HepG2 (cell line): Measurements from ENCODE around the gene SSNA1. TPM values are rescaled to one million over a fixed set of nuclear protein-coding genes. Genes with fewer than 3 reads are reported as not detected.

Source experiments
- ATAC-seq: fragments of 200-7000 bp; cut with Tn5 transposase; 3 replicates; pipeline ENCODE4 v1.9.1; 2020; ENCODE audit warnings: mild to moderate bottlenecking, moderate library complexity
- BruUV-seq: library from RNA; stranded (reverse); fragments of 400-500 nt; replicated peaks from 2 replicates; lab custom pipeline; 2021; lab: Mats Ljungman, UMichigan
- CTCF ChIA-PET: fragments of 300-600 bp; formaldehyde crosslinking; extraction: SDS; loops from one replicate; lab custom pipeline; 2021; ENCODE audit warnings: low total read pairs, inconsistent platforms, low intra/inter-chr PET ratio; lab: Yijun Ruan, JAX
- POLR2A ChIA-PET: fragments of 350-600 bp; sonication (Branson Sonifier 250); formaldehyde crosslinking; loops from one replicate; lab custom pipeline; 2020; ENCODE audit warnings: antibody characterized with exemption, inconsistent platforms; lab: Yijun Ruan, JAX
- DNase-seq: peaks from one replicate; pipeline ENCODE4 v3.0.0-alpha.2; 2015; ENCODE audit warnings: low spot score
- FAIRE-seq: peaks from 3 replicates; lab custom pipeline; 2011; peaks lifted over from hg19 to GRCh38; lab: Jason Lieb, UNC
- H2AFZ ChIP-seq: one replicate; pipeline ENCODE4 v1.6.1; 2011; ENCODE audit warnings: low read length, inconsistent platforms
- H3K27ac ChIP-seq: fragments of 300-600 bp; 3 replicates; pipeline ENCODE4 v1.8.0; 2011; ENCODE audit warnings: mixed run types, mild to moderate bottlenecking, mixed read lengths, low read length, inconsistent platforms; ENCODE audit not compliant: insufficient read depth; ENCODE audit errors: extremely low read length
- H3K27me3 ChIP-seq, 2 experiments: fragments of 200-600 bp in 1 of 2; 2 replicates in 1 of 2; 3 replicates in 1 of 2; pipeline versions ENCODE4 v1.6.0 to v1.8.0; 2011; ENCODE audit warnings: low read length in 2 of 2, mild to moderate bottlenecking in 2 of 2, moderate library complexity in 2 of 2, inconsistent platforms in 1 of 2; ENCODE audit not compliant: insufficient read depth in 2 of 2, control insufficient read depth in 1 of 2
- H3K36me3 ChIP-seq, 2 experiments: fragments of 200-600 bp in 1 of 2; replicated peaks in 1 of 2; 2 replicates in 1 of 2; 3 replicates in 1 of 2; pipeline versions ENCODE4 v1.5.1 to v1.8.0; 2011; ENCODE audit warnings: low read length in 2 of 2, inconsistent platforms in 1 of 2; ENCODE audit not compliant: insufficient read depth in 2 of 2, control insufficient read depth in 1 of 2
- H3K4me1 ChIP-seq: 2 replicates; pipeline ENCODE4 v1.5.1; 2012; ENCODE audit warnings: low read length, inconsistent platforms; ENCODE audit not compliant: insufficient read depth
- H3K4me2 ChIP-seq: 2 replicates; pipeline ENCODE4 v1.6.0; 2011; ENCODE audit warnings: low read depth, low read length, inconsistent platforms
- H3K4me3 ChIP-seq, 3 experiments: fragments of 200-600 bp in 1 of 3; sonication (generic), shearing (Covaris generic) in 1 of 3; replicated peaks in 1 of 3; 2 replicates each; pipeline ENCODE4 v1.5.1; 2011 to 2016; ENCODE audit warnings: low read length in 3 of 3, inconsistent platforms in 2 of 3, low read depth in 2 of 3, mild to moderate bottlenecking in 2 of 3, control low read depth in 1 of 3, mixed read lengths in 1 of 3; ENCODE audit not compliant: insufficient read depth in 1 of 3
- H3K79me2 ChIP-seq: one replicate; pipeline ENCODE4 v1.6.1; 2011; ENCODE audit warnings: low read length, inconsistent platforms; ENCODE audit not compliant: insufficient read depth
- H3K9ac ChIP-seq: 2 replicates; pipeline ENCODE4 v1.6.0; 2011; ENCODE audit warnings: mild to moderate bottlenecking, low read depth, low read length, inconsistent platforms; ENCODE audit not compliant: insufficient read depth
- H3K9me3 ChIP-seq: 2 replicates; pipeline ENCODE4 v1.5.1; 2012; ENCODE audit warnings: mild to moderate bottlenecking, low read length
- H4K20me1 ChIP-seq: 2 replicates; pipeline ENCODE4 v1.6.0; 2011; ENCODE audit warnings: inconsistent platforms, mild to moderate bottlenecking, low read length, moderate library complexity; ENCODE audit not compliant: insufficient read depth
- JUNB ChIP-seq: sonication (generic); formaldehyde crosslinking; IDR thresholded peaks from 2 replicates; pipeline ENCODE4 v1.8.0; 2022; ENCODE audit warnings: missing genetic modification reagents, mild to moderate bottlenecking, borderline replicate concordance
- POLR2A ChIP-seq, 2 experiments: IDR thresholded peaks; 2 replicates each; pipeline ENCODE4 v1.6.1; 2011; ENCODE audit warnings: low read depth in 2 of 2, low read length in 2 of 2, mild to moderate bottlenecking in 1 of 2, moderate library complexity in 1 of 2; ENCODE audit not compliant: insufficient read depth in 1 of 2
- POLR2AphosphoS5 ChIP-seq: IDR thresholded peaks from 2 replicates; pipeline ENCODE4 v1.6.1; 2012; ENCODE audit warnings: low read depth, low read length
- SNAPC2 ChIP-seq: sonication (generic); formaldehyde crosslinking; IDR thresholded peaks from 2 replicates; pipeline ENCODE4 v1.8.1; 2022; ENCODE audit warnings: mild to moderate bottlenecking, missing genetic modification reagents
- SP1 ChIP-seq, 2 experiments: fragments of 450-650 bp in 1 of 2; sonication (generic) in 1 of 2; formaldehyde crosslinking in 1 of 2; IDR thresholded peaks; 2 replicates each; pipeline versions ENCODE4 v1.4.0 to v1.6.1; 2016 to 2020; ENCODE audit warnings: missing genetic modification reagents in 1 of 2
- ZBTB20 ChIP-seq: sonication (generic); formaldehyde crosslinking; IDR thresholded peaks from 2 replicates; pipeline ENCODE4 v1.8.1; 2023; ENCODE audit warnings: missing genetic modification reagents, low read depth, mild to moderate bottlenecking, borderline replicate concordance
- ZNF138 ChIP-seq: sonication (generic); formaldehyde crosslinking; IDR thresholded peaks from 2 replicates; pipeline ENCODE4 v1.5.0; 2020; ENCODE audit warnings: mild to moderate bottlenecking, low read depth, missing genetic modification reagents
- ZNF703 ChIP-seq: sonication (generic); formaldehyde crosslinking; IDR thresholded peaks from 2 replicates; pipeline ENCODE4 v1.5.1; 2020; ENCODE audit warnings: missing genetic modification reagents, mild to moderate bottlenecking, moderate library complexity, borderline replicate concordance
- WGBS: methylation state at CpG from one replicate; pipeline ENCODE4 v1.1.6; 2017; ENCODE audit warnings: low lambda C conversion rate; 5-methylcytosine and 5-hydroxymethylcytosine counted together
- in situ Hi-C: cut with HindIII; loops from 2 replicates; pipeline ENCODE4 v1.10.0; 2017; ENCODE audit warnings: low pct_unique_long_range_greater_than_20kb; ENCODE audit not compliant: extremely low pct_ligation_motif_present
- intact Hi-C: fragments of 100-400 bp; cut with micrococcal nuclease; formaldehyde crosslinking; loops from one replicate; pipeline ENCODE4 v1.10.0; 2022; ENCODE audit not compliant: unreplicated experiment
- polyA plus RNA-seq, 8 experiments: library from polyadenylated mRNA; depleted of rRNA in 3 of 8; stranded (reverse) in 7 of 8; unstranded in 1 of 8; fragments of >200 nt; fragmentation: Illumina TruSeq in 4 of 8; extraction: Trizol in 4 of 8; gene quantifications; 2 replicates each; pipeline versions ENCODE4 v1.2.1 to v1.2.3, GENCODE V29; 2011 to 2016; ENCODE audit warnings: low read depth in 4 of 8, missing spikeins in 1 of 8, mixed read lengths in 1 of 8; ENCODE audit not compliant: insufficient read depth in 1 of 8
- total RNA-seq, 5 experiments: library from RNA; depleted of rRNA; stranded (reverse); fragments of >200 nt; fragmentation: Illumina TruSeq; extraction: Trizol; gene quantifications; 2 replicates each; pipeline ENCODE4 v1.2.3, GENCODE V29; 2016; ENCODE audit warnings: low read depth in 1 of 5
- TF ChIP-seq, protein P1 (sequence below): sonication (generic); formaldehyde crosslinking; IDR thresholded peaks from 2 replicates; pipeline ENCODE4 v1.9.0; 2022; ENCODE audit warnings: missing genetic modification reagents, mild to moderate bottlenecking, borderline replicate concordance
- TF ChIP-seq, protein P2 (sequence below): sonication (generic); formaldehyde crosslinking; IDR thresholded peaks from 2 replicates; pipeline ENCODE4 v1.4.0; 2020; ENCODE audit warnings: missing genetic modification reagents
- TF ChIP-seq, protein P3 (sequence below): IDR thresholded peaks from 2 replicates; pipeline ENCODE4 v1.6.1; 2018; ENCODE audit warnings: missing genetic modification reagents, mild to moderate bottlenecking, missing compliant biosample characterization

Gene SSNA1
- total and polyA plus RNA-seq, 2 of the 13 experiments (the other 11 are each of a cell fraction or from before 2014, with no cell fraction given) = 35.9 to 49.4 TPM

DNA sequence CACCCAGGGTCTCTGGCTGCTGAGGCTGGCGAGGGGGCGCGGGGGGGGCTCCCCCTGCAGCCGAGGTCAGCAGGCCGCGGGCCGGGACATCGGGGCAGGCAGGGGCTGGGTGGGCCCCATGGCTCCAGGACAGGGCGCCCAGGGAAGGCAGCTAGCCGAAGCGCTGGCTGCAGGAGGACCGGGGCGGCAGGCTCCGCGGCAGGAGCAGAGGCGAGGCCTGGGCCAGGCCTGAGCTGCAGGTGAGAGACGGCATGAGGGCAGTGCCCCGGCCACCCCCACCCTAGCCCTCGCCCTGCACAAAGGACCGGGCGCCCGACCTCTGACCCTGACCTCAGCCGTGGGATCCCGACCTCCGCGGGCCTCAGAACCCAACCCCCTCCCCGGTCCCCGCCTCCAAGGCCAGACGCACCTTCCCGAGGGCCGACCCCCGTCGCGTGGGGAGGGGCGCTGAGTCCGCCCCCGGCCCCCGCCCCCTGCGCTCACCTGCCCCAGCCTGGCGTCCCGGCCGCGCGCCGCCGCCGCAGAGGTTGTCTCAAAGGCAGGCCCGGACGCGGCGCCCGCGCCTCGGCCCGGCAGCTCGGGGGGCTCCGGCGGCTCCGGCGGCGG is 33.1 kb downstream of the SSNA1 start (continued):
- TF ChIP-seq, protein P1, sequence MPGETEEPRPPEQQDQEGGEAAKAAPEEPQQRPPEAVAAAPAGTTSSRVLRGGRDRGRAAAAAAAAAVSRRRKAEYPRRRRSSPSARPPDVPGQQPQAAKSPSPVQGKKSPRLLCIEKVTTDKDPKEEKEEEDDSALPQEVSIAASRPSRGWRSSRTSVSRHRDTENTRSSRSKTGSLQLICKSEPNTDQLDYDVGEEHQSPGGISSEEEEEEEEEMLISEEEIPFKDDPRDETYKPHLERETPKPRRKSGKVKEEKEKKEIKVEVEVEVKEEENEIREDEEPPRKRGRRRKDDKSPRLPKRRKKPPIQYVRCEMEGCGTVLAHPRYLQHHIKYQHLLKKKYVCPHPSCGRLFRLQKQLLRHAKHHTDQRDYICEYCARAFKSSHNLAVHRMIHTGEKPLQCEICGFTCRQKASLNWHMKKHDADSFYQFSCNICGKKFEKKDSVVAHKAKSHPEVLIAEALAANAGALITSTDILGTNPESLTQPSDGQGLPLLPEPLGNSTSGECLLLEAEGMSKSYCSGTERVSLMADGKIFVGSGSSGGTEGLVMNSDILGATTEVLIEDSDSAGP (CRISPR knock-in tag) = no peak
- TF ChIP-seq POLR2AphosphoS5 (no peak), SP1 (IDR thresholded peaks at IDR 0.05) (no peak), SP1 (CRISPR knock-in tag; IDR thresholded peaks at IDR 0.05) (no peak), ZBTB20 (no peak)

DNA sequence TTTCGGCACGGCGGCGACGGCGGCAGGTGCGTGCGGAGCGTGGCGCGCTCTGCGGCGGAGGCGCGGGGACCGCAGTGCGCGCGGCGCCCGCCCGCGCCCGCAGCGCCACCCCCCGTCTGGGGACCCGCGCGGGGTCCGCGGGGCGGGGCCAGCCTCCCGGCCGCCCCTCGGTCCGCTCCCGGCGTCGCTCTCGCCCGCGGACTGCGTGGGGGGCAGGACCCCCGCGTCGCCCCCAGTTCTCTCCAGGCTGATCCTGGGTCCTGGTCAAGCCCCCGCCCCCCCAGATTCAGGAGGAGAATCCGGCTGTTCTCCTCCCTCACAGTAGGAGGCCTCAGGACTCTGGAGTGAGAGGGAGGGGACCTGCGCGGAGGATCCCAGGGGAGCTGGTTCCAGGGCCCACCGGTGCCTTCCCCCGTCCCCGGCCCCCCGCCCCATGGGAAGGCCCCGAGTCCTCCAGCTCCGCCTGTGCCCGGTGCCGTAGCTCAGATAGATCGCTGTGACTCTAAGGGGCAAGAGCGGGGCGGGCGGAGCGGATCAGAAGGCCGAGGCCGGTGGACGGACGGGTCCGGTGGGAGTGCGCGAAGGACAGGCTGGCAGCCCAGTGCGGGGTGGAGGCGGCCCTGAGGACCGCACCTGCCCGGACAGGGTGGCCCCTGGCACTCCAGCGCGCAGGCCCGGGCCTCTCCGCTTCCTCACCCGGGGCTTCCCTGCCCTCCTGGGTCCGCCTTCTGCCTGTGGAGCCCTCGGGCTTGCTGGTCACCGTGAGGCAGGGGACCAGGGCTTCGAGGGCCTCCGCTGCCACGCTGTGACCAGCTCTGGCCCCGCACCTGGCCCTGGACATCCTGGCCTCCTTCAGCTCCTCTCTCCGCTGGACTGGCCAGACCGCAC is 34.0 kb downstream of the SSNA1 start, which contains the start of gene RNF208:
RNF208 (minus strand) TSS at position 51 of the 888 bp plus-strand sequence. CDS start 1,028 bp downstream, outside the sequence.
- in situ Hi-C loops (no loop called here), intact Hi-C loops (loop anchor here (2.0 kb wide), 2 partner anchors 14 to 22 kb away; partner anchors contain the start of gene TPRN)
- no peak for FAIRE-seq
- ChIA-PET CTCF (no interaction called here), POLR2A (interaction anchor here (0.9 to 13.4 kb wide), 14 partner anchors 13 to 169 kb away, joined by 3 to 225 read pairs (median 18); partner anchors contain the start of genes ANAPC2, ENTPD2, MAN1B1 and NDOR1)
- Histone ChIP-seq H4K20me1 (peaks cover 4% of the 10 kb centered on the region; the same call in 1 of the 2 replicates), H3K36me3 (no peaks in the 10 kb centered on the region), H3K27me3 (no peaks in the 10 kb centered on the region; a peak in 1 of 5 replicates), H3K4me3 (peak within 1 kb of the TSS; percentile 64 to 92 (median 84)), H3K27ac (peak within 1 kb of the TSS; percentile 76), H3K9ac (peak within 1 kb of the TSS; percentile 80), H3K9me3 (no peaks in the 10 kb centered on the region), H2AFZ (no peak within 1 kb of the TSS), H3K4me2 (peak within 1 kb of the TSS; percentile 100), H3K4me1 (peaks cover 65% of the 10 kb centered on the region), H3K79me2 (peaks cover 3% of the 10 kb centered on the region)
- 0% methylated on average over 1 of the region's 88 CpGs for WGBS
- ATAC-seq = peak; percentile 9
- DNase-seq = no peak
- no TSS peak for BruUV-seq
- TF ChIP-seq, protein P2, sequence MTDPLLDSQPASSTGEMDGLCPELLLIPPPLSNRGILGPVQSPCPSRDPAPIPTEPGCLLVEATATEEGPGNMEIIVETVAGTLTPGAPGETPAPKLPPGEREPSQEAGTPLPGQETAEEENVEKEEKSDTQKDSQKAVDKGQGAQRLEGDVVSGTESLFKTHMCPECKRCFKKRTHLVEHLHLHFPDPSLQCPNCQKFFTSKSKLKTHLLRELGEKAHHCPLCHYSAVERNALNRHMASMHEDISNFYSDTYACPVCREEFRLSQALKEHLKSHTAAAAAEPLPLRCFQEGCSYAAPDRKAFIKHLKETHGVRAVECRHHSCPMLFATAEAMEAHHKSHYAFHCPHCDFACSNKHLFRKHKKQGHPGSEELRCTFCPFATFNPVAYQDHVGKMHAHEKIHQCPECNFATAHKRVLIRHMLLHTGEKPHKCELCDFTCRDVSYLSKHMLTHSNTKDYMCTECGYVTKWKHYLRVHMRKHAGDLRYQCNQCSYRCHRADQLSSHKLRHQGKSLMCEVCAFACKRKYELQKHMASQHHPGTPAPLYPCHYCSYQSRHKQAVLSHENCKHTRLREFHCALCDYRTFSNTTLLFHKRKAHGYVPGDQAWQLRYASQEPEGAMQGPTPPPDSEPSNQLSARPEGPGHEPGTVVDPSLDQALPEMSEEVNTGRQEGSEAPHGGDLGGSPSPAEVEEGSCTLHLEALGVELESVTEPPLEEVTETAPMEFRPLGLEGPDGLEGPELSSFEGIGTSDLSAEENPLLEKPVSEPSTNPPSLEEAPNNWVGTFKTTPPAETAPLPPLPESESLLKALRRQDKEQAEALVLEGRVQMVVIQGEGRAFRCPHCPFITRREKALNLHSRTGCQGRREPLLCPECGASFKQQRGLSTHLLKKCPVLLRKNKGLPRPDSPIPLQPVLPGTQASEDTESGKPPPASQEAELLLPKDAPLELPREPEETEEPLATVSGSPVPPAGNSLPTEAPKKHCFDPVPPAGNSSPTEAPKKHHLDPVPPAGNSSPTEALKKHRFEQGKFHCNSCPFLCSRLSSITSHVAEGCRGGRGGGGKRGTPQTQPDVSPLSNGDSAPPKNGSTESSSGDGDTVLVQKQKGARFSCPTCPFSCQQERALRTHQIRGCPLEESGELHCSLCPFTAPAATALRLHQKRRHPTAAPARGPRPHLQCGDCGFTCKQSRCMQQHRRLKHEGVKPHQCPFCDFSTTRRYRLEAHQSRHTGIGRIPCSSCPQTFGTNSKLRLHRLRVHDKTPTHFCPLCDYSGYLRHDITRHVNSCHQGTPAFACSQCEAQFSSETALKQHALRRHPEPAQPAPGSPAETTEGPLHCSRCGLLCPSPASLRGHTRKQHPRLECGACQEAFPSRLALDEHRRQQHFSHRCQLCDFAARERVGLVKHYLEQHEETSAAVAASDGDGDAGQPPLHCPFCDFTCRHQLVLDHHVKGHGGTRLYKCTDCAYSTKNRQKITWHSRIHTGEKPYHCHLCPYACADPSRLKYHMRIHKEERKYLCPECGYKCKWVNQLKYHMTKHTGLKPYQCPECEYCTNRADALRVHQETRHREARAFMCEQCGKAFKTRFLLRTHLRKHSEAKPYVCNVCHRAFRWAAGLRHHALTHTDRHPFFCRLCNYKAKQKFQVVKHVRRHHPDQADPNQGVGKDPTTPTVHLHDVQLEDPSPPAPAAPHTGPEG (CRISPR knock-in tag) = no peak; the same call in 1 of the 2 replicates
- TF ChIP-seq JUNB (CRISPR knock-in tag) = no peak
- TF ChIP-seq, protein P3, sequence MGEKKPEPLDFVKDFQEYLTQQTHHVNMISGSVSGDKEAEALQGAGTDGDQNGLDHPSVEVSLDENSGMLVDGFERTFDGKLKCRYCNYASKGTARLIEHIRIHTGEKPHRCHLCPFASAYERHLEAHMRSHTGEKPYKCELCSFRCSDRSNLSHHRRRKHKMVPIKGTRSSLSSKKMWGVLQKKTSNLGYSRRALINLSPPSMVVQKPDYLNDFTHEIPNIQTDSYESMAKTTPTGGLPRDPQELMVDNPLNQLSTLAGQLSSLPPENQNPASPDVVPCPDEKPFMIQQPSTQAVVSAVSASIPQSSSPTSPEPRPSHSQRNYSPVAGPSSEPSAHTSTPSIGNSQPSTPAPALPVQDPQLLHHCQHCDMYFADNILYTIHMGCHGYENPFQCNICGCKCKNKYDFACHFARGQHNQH (CRISPR knock-in tag) = 0 out of 2 replicates have a peak, but pooled peaks have one; percentile 14
- TF ChIP-seq SNAPC2 = no peak
- TF ChIP-seq POLR2A (IDR thresholded peaks at IDR 0.05; ENCODE audit: insufficient read depth in 1 of 2, low read depth in 2 of 2, low read length in 2 of 2) = peak in 1 of 2 experiments; percentile 21; a peak in 1 of 4 replicates
- TF ChIP-seq ZNF703 (CRISPR knock-in tag) = peak; percentile 32; the same call in 1 of the 2 replicates
- 0 out of 2 replicates have a peak, but pooled peaks have one; percentile 29 for TF ChIP-seq ZNF138 (CRISPR knock-in tag)
